Measurements from ENCODE around the gene PDLIM3.

GRCh38 chr4:185463541-185463940 lies 71.8 kb downstream of the PDLIM3 start:
- no peak for TF ChIP-seq CREB1 (IDR thresholded peaks at IDR 0.05; ENCODE audit: low read depth)
- no peak for TF ChIP-seq CEBPB (IDR thresholded peaks at IDR 0.05)
- TF ChIP-seq YY1 (IDR thresholded peaks at IDR 0.05; ENCODE audit: low read depth), result no peak
- TF ChIP-seq EGR1 (IDR thresholded peaks at IDR 0.05), result no peak
- TF ChIP-seq EP300 (IDR thresholded peaks at IDR 0.05; ENCODE audit: borderline replicate concordance), result no peak
- TF ChIP-seq, protein P1, sequence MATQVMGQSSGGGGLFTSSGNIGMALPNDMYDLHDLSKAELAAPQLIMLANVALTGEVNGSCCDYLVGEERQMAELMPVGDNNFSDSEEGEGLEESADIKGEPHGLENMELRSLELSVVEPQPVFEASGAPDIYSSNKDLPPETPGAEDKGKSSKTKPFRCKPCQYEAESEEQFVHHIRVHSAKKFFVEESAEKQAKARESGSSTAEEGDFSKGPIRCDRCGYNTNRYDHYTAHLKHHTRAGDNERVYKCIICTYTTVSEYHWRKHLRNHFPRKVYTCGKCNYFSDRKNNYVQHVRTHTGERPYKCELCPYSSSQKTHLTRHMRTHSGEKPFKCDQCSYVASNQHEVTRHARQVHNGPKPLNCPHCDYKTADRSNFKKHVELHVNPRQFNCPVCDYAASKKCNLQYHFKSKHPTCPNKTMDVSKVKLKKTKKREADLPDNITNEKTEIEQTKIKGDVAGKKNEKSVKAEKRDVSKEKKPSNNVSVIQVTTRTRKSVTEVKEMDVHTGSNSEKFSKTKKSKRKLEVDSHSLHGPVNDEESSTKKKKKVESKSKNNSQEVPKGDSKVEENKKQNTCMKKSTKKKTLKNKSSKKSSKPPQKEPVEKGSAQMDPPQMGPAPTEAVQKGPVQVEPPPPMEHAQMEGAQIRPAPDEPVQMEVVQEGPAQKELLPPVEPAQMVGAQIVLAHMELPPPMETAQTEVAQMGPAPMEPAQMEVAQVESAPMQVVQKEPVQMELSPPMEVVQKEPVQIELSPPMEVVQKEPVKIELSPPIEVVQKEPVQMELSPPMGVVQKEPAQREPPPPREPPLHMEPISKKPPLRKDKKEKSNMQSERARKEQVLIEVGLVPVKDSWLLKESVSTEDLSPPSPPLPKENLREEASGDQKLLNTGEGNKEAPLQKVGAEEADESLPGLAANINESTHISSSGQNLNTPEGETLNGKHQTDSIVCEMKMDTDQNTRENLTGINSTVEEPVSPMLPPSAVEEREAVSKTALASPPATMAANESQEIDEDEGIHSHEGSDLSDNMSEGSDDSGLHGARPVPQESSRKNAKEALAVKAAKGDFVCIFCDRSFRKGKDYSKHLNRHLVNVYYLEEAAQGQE (IDR thresholded peaks at IDR 0.05; ENCODE audit: low read depth), result no peak
- TF ChIP-seq USF1 (IDR thresholded peaks at IDR 0.05), result no peak
- TF ChIP-seq MAX (IDR thresholded peaks at IDR 0.05), result no peak
- TF ChIP-seq TAF1 (IDR thresholded peaks at IDR 0.05; ENCODE audit: low read depth), result no peak
- TF ChIP-seq ZBTB7A (IDR thresholded peaks at IDR 0.05; ENCODE audit: low read depth), result no peak
